GF-D8 (cell line): ENCODE measurements around the gene HCAR3.

Experiments used
- DNase-seq: peaks from one replicate; lab custom pipeline; 2025; lab: John Stamatoyannopoulos, UW

HCAR3 gene

GRCh38 chr12:122669397-122670070 lies 47.1 kb downstream of the HCAR3 start:
- no peak for DNase-seq

DNA sequence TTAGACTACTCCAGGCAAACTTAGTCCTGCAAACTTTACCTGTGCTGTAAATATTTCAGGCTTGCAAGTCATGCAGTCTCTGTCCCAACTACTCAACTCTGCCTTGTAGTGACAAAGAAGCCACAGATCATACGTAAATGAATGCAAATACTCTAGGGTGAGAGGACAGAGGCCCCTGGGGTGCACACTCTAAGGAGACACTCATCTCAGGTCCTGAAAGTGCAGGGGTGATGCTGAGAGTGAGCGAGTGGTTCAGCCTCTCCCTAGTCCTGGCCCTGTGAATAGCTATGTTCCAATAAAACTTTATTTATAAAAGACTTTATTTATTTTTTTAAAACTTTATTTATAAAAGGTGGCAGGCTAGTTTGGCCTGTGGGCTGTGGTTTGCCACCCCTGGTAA lies 48.3 kb downstream of the HCAR3 start:
- DNase-seq: no peak

DNA sequence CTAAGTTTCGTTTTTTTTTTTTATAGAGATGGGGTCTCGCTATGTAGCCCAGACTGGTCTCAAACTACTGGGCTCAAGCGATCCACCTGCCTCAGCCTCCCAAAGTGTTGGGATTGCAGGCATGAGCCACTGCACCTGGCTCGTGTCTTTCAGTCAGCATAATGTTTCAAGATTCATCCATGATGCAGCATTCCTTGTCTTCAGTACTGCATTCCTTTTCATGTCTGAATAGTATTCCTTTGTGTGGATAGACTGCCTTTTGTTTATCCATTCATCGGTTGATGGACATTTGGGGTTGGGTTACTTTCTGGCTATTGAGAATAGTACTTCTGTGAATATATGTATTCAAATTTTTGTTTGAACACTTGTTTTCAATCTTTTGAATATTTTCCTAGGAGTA lies 50.9 kb downstream of the HCAR3 start:
- DNase-seq: no peak

DNA sequence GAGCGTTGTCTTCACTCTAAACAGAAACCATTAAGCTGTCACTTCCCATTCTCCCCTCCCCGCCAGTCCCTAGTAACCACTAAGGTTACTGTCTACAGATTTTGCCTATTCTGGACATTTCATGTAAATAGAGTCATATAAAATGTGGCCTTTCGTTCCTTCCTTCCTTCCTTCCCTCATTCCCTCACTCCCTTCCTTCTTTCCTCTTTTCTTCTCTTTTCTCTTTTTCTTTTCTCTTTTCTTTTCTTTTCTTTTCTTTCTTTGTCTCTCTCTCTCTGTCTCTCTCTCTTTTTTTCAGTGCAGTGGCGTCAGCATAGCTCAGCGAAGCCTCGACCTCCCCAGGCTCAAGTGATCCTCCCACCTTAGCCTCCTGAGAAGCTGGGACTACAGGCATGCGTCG lies 51.3 kb downstream of the HCAR3 start:
- DNase-seq: no peak
